Ammon's horn (tissue), 1 donor: ENCODE data around the gene ZNF573.

Experiments used
- DNase-seq: peaks from one replicate; pipeline ENCODE4 v3.0.0-alpha.2; 2016; ENCODE audit warnings: low spot score

Gene ZNF573

DNA sequence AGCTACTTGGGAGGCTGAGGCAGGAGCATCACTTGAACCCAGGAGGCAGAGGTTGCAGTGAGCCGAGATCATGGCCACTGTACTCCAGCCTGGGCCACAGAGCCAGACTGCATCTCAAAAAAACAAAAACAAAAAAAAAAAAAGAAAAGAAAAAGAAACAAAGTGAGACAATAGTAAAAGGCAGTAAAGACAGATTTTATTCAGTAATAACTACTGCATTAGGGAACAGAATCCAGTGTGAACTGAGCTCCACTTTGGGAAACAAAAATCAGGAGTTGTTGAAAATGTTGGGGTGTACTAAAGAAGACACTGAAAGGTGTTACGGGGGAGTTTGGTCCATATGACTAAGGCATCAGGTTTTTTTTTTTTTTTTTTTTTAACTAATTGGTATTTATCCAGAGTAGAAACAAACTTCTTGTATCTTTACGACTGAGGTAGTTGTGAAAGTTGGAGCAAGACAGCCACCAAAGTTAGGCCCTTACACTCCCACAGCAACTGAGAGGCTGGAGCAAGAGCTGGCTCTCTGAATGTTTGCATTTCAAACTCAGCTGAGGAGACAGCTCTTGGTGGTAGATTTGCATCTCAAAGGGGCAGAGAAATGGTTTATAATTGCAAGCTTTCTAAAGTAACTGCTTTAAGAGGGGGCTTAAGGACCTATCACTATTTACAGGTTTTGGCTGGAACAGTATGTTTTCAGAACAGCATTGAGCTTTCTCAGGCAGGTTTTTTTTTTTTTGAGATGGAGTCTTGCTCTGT, 84.1 kb downstream of the ZNF573 start:
- DNase-seq = no peak

DNA sequence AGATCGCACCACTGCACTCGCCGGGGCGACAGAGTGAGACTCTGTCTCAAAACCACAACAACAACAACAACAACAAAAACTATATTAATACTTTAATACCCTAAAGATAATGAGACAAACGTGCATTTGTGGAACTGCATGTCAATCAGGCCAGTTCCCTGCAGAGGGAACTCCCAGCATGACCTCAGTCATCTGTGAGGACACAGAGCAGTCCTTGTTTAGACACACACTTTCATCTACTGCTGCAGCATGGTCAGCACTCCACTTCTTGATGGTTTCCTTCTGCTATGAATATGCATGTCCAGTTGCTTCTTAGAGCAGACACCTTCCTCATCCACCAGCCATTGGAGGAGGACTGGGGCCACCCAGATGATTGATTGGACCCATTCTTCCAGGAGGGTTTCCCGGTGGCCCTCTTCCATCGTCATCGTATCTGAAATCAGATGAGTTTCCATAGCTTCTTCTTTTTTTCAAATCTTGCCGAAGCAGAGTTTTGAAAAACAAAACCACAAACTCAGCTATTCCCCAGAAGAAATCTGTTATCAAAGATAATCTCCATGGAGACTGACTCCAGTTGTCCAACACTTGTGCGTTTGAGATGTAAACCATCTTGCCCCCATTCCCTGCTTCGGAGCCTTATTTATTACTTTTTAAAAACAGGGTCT, 86.3 kb downstream of the ZNF573 start:
- peak; percentile 74 for DNase-seq

DNA sequence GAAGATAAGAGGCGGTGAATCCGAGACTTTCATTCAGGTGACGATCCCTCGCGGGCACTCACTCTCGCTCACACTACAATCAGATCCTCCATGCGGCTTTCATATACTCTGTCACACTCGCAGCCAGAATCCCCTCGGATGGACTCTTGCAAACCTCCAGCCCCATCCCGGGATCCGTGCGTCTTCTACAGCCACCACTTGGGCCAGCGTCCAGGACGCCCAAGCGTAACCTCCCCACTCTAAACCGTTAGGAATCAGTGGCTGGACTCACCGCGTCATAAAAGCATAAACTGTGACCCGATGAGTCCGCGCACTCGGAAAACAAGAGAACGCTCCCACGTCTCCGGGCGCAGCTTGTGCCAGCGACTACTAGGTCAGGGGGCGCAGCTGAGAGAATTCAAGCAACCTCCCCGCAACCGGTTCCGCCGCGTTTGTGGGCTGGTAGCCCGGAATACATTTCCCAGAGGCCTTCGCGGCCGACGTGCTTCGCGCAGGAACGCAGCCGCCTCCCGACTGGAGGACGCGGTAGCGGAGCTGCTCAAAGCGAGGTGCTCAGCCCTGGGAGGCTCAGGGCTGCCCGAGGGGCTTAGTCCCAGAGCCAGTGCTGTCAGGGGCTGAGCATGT, 87.4 kb downstream of the ZNF573 start:
- DNase-seq = peak; percentile 91
